Mesendoderm (in vitro differentiated cells): ENCODE data around the gene CDH23.

Experiments
- DNase-seq: peaks from one replicate; pipeline ENCODE4 v3.0.0; 2013
- H2AK5ac ChIP-seq: 2 replicates; pipeline ENCODE4 v1.6.1; 2013; ENCODE audit warnings: low read length, inconsistent platforms
- H2BK120ac ChIP-seq: 2 replicates; pipeline ENCODE4 v1.6.1; 2013; ENCODE audit warnings: low read depth, mild to moderate bottlenecking, low read length, moderate library complexity, mixed read lengths
- H2BK15ac ChIP-seq: replicated peaks from 2 replicates; pipeline ENCODE4 v1.6.1; 2013; ENCODE audit warnings: low read depth, mild to moderate bottlenecking, moderate library complexity
- H2BK5ac ChIP-seq: 2 replicates; pipeline ENCODE4 v1.6.1; 2013; ENCODE audit warnings: low read length, inconsistent platforms
- H3K18ac ChIP-seq: 2 replicates; pipeline ENCODE4 v1.6.1; 2013; ENCODE audit warnings: mild to moderate bottlenecking, low read length, mixed read lengths
- H3K23ac ChIP-seq: one replicate; pipeline ENCODE4 v1.6.1; 2013; ENCODE audit warnings: low read length
- H3K27ac ChIP-seq: 2 replicates; pipeline ENCODE4 v1.5.1; 2013; ENCODE audit warnings: low read depth, mild to moderate bottlenecking, inconsistent platforms, low read length, moderate library complexity
- H3K27me3 ChIP-seq: 2 replicates; pipeline ENCODE4 v1.6.1; 2013; ENCODE audit warnings: low read length, control low read depth, mild to moderate bottlenecking, inconsistent platforms; ENCODE audit not compliant: insufficient read depth, poor library complexity
- H3K36me3 ChIP-seq: 2 replicates; pipeline ENCODE4 v1.6.1; 2013; ENCODE audit warnings: low read length, inconsistent platforms; ENCODE audit not compliant: control insufficient read depth, insufficient read depth
- H3K4ac ChIP-seq: one replicate; pipeline ENCODE4 v1.6.1; 2013; ENCODE audit warnings: low read depth, mild to moderate bottlenecking, low read length, moderate library complexity
- H3K4me1 ChIP-seq: 2 replicates; pipeline ENCODE4 v1.6.1; 2013; ENCODE audit warnings: low read depth, low read length, inconsistent platforms; ENCODE audit not compliant: control insufficient read depth
- H3K4me2 ChIP-seq: 2 replicates; pipeline ENCODE4 v1.6.1; 2013; ENCODE audit warnings: low read length
- H3K4me3 ChIP-seq: 2 replicates; pipeline ENCODE4 v1.5.1; 2013; ENCODE audit warnings: mild to moderate bottlenecking, low read length
- H3K56ac ChIP-seq: one replicate; pipeline ENCODE4 v1.6.1; 2013; ENCODE audit warnings: low read length
- H3K79me1 ChIP-seq: 2 replicates; pipeline ENCODE4 v1.6.1; 2013; ENCODE audit warnings: low read length, inconsistent platforms
- H3K79me2 ChIP-seq: 2 replicates; pipeline ENCODE4 v1.6.1; 2013; ENCODE audit warnings: mild to moderate bottlenecking, low read length; ENCODE audit not compliant: control insufficient read depth, insufficient read depth
- H3K9ac ChIP-seq: 2 replicates; pipeline ENCODE4 v1.6.1; 2013; ENCODE audit warnings: low read length, inconsistent platforms
- H4K5ac ChIP-seq: one replicate; pipeline ENCODE4 v1.6.1; 2013; ENCODE audit warnings: low read length
- H4K8ac ChIP-seq: one replicate; pipeline ENCODE4 v1.6.1; 2013; ENCODE audit warnings: low read depth, mild to moderate bottlenecking, control low read depth, low read length, moderate library complexity
- WGBS: extraction: QIAGEN DNeasy Blood & Tissue Kit; methylation state at CpG from one replicate; pipeline ENCODE4 v1.1.7; 2013; ENCODE audit warnings: low lambda C conversion rate, missing lambda C conversion rate; ENCODE audit not compliant: insufficient coverage; ENCODE audit errors: extremely low coverage; 5-methylcytosine and 5-hydroxymethylcytosine counted together

CDH23 gene

DNA sequence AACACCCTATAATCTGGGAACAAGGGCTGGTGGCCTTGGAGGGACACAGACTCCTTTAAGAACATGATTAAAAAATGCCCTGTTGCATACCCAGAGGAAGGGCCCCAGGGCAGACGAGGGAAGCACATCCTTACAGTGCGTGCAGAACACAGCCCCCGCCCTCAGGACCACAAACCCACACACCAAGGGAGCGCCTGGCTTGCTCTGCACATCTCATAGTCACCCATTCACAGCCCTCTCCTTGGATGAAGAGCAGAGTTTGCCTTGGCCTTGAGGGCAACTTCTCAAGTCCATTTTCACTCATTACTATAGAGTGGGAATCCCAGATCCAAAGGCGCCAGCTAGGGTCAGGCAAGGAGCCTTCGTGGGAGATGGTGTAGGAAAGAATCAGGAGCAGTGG is 382.9 kb downstream of the CDH23 start:
- no peak overlapping the region for H3K4me2 ChIP-seq
- H2AK5ac ChIP-seq, result no peak overlapping the region
- H3K27ac ChIP-seq, result no peak overlapping the region
- H2BK15ac ChIP-seq, result no peak overlapping the region
- no peak overlapping the region for H3K18ac ChIP-seq
- no peaks in the 10 kb centered on the region for H3K36me3 ChIP-seq
- no peak overlapping the region for H2BK120ac ChIP-seq
- H3K9ac ChIP-seq, result no peak overlapping the region
- no peaks in the 10 kb centered on the region for H3K79me1 ChIP-seq
- H3K79me2 ChIP-seq, result no peaks in the 10 kb centered on the region
- no peak overlapping the region for H3K4ac ChIP-seq
- H2BK5ac ChIP-seq, result no peak overlapping the region
- no peak overlapping the region for H4K8ac ChIP-seq
- no peak overlapping the region for H4K5ac ChIP-seq
- H3K4me1 ChIP-seq, result no peaks in the 10 kb centered on the region
- no CpG with 5 or more reads among the region's 6 CpGs for WGBS
- H3K23ac ChIP-seq, result no peak overlapping the region
- no peak overlapping the region for H3K56ac ChIP-seq
- H3K4me3 ChIP-seq, result no peak overlapping the region
- no peak for DNase-seq
- no peaks in the 10 kb centered on the region for H3K27me3 ChIP-seq

DNA sequence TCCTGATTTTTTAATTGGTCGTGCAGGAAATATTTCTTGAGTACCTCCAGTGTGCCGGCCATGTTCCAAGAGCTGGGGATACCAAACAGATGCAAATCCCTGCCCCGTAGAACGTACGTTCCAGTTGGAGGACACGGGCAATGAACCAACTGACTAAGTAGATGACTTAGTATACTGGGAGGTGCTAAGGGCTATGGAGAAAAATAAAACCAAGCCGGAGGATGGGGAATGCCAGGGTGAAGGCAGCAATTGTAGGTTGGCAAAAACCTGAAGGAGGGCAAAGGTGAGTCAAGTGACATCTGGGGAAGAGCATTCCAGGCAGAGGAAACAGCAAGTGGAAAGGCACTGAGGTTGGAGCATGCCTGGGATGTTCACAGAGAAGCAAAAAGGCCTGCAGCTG is 383.4 kb downstream of the CDH23 start:
- Histone ChIP-seq H3K18ac (no peak overlapping the region), H3K4me1 (no peaks in the 10 kb centered on the region), H3K36me3 (no peaks in the 10 kb centered on the region), H2BK15ac (no peak overlapping the region), H3K9ac (no peak overlapping the region), H2BK120ac (no peak overlapping the region), H3K4me3 (no peak overlapping the region), H3K79me2 (no peaks in the 10 kb centered on the region), H3K27me3 (no peaks in the 10 kb centered on the region), H2AK5ac (no peak overlapping the region), H3K4me2 (no peak overlapping the region), H4K8ac (no peak overlapping the region), H3K27ac (no peak overlapping the region), H3K4ac (no peak overlapping the region), H3K79me1 (no peaks in the 10 kb centered on the region), H2BK5ac (no peak overlapping the region), H3K56ac (no peak overlapping the region), H3K23ac (no peak overlapping the region), H4K5ac (no peak overlapping the region)
- DNase-seq, result no peak
- WGBS, result no CpG with 5 or more reads among the region's 7 CpGs

DNA sequence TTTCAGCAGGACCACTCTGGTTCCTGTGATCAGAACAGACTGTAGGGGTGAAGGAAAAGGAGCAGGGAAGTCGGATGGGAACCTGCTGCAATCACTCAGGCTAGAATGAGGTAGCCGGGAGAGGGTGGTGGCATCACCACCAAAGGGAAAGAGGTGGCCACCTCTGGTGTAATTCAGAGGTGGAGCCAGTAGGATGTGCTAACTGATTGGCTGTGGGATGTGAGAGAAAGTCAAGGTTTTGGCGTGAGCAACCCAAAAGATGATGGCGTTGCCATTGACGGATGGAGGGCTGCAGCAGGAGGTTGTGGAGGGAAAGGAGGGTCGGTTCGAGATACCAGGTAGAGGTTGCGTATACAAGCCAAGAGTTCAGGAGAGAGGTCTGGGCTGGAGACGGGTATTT is 384.0 kb downstream of the CDH23 start:
- Histone ChIP-seq H2BK120ac (no peak overlapping the region), H3K27ac (no peak overlapping the region)

DNA sequence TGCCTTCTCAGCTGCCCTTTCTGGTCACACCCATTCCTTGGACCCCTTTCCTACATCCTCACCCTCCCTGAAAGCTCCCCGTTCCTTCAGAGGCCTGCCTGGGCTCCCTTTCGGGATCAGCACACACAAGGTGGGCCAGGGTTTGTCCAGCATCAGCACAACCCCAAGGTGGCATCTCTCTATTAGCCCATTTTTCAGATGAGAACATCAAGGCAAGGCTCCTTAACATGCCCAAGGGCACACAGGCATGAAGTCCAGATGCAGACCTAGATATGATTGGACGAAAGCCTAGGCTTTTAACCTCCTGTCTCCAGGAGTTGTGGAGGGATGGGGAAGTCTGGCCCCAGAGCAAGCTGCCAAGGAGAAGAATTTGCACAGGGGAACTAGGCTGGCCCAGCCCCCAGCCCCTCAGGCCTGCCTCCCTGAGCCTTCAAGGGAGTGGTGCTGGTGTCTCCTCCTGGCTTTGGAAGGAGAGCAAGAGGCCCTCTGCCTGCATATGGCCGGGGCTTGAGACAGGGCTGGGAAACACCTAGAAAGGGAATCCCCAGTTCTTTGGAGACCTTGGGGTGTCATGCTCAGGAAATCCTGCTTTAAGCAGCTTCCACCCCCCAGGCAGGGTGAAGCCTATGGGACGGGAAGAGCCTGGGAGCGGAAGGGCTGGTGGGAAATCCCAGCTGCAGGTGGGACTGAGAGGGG is 385.6 kb downstream of the CDH23 start:
- Histone ChIP-seq H2BK120ac (no peak overlapping the region), H3K4me2 (no peak overlapping the region), H3K23ac (no peak overlapping the region), H4K5ac (no peak overlapping the region), H3K4ac (no peak overlapping the region), H2BK5ac (no peak overlapping the region), H3K56ac (no peak overlapping the region), H3K36me3 (no peaks in the 10 kb centered on the region), H2AK5ac (no peak overlapping the region), H3K4me3 (no peak overlapping the region), H3K18ac (no peak overlapping the region), H2BK15ac (no peak overlapping the region), H3K27ac (no peak overlapping the region), H3K27me3 (no peaks in the 10 kb centered on the region), H4K8ac (no peak overlapping the region), H3K4me1 (no peaks in the 10 kb centered on the region), H3K9ac (no peak overlapping the region), H3K79me2 (no peaks in the 10 kb centered on the region), H3K79me1 (no peaks in the 10 kb centered on the region)
- no CpG with 5 or more reads among the region's 6 CpGs for WGBS
- no peak for DNase-seq

More for the DNA sequence above, 384.0 kb downstream of the CDH23 start:
- H3K18ac ChIP-seq, result no peak overlapping the region
- H2AK5ac ChIP-seq, result no peak overlapping the region
- no peaks in the 10 kb centered on the region for H3K36me3 ChIP-seq
- WGBS, result no CpG with 5 or more reads among the region's 9 CpGs
- H3K56ac ChIP-seq, result no peak overlapping the region
- no peak overlapping the region for H3K23ac ChIP-seq
- no peak overlapping the region for H3K4me2 ChIP-seq
- H4K8ac ChIP-seq, result no peak overlapping the region
- H3K4me3 ChIP-seq, result no peak overlapping the region
- H4K5ac ChIP-seq, result no peak overlapping the region
- no peak overlapping the region for H3K4ac ChIP-seq
- no peak overlapping the region for H3K9ac ChIP-seq
- DNase-seq, result peak; percentile 44
- H3K4me1 ChIP-seq, result no peaks in the 10 kb centered on the region
- no peaks in the 10 kb centered on the region for H3K27me3 ChIP-seq
- no peak overlapping the region for H2BK5ac ChIP-seq
- no peak overlapping the region for H2BK15ac ChIP-seq
- H3K79me2 ChIP-seq, result no peaks in the 10 kb centered on the region
- no peaks in the 10 kb centered on the region for H3K79me1 ChIP-seq

DNA sequence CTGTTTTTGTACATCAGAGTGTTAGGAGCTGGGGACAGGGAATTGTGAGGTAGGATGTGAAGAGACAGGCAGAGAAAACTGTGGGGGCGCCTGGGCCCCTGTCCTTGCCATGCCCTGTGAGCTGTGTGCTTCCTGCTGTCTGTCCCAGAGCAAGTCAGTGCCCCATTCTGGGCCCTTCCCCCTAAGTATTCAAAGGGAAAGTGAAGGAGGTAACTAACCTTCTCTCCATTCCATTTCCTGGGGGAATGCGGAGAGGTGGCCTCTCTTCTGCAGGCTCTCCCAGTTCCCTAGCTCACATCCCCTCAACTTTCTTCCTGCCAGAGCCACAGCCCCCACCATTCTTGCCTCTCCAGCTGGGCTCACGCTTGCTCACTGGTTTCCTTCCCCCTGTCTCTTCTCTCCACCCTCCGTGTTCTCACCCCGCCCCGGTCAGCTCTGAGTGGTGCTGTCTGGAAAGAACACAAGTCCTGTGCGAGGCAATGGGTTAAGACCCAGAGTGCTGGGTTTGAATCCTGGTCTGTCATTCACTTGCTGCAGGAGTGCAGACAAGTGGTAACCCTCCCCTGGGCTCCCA is 386.3 kb downstream of the CDH23 start:
- Histone ChIP-seq H3K27me3 (no peaks in the 10 kb centered on the region), H2AK5ac (no peak overlapping the region), H3K18ac (no peak overlapping the region), H3K9ac (no peak overlapping the region), H4K8ac (no peak overlapping the region), H3K4me2 (no peak overlapping the region), H3K4ac (no peak overlapping the region), H3K4me1 (no peaks in the 10 kb centered on the region), H3K36me3 (no peaks in the 10 kb centered on the region), H3K23ac (no peak overlapping the region), H2BK5ac (no peak overlapping the region), H4K5ac (no peak overlapping the region), H3K79me2 (no peaks in the 10 kb centered on the region), H3K27ac (no peak overlapping the region), H2BK120ac (no peak overlapping the region), H3K56ac (no peak overlapping the region), H2BK15ac (no peak overlapping the region), H3K4me3 (no peak overlapping the region), H3K79me1 (no peaks in the 10 kb centered on the region)
- DNase-seq, result no peak
- WGBS, result no CpG with 5 or more reads among the region's 7 CpGs
